Left ventricle myocardium inferior (tissue), 1 donor: ENCODE measurements around the gene FBLN5. TPM values are rescaled to one million over a fixed set of nuclear protein-coding genes. Genes with fewer than 3 reads are reported as not detected.
"Not testable (repeated sequence)": the region's sequence is repeated elsewhere in the genome, so short reads cannot be mapped to it uniquely, and the experiment has no call there.

Source experiments
- DNase-seq: peaks from one replicate; pipeline ENCODE4 v3.0.0-alpha.2; 2020
- H3K27ac ChIP-seq: fragments of 200-600 bp; replicated peaks from 2 replicates; pipeline ENCODE4 v1.8.0; 2021
- H3K27me3 ChIP-seq: fragments of 200-600 bp; 2 replicates; pipeline ENCODE4 v1.8.0; 2021; ENCODE audit warnings: low read depth
- H3K36me3 ChIP-seq: fragments of 200-600 bp; 2 replicates; pipeline ENCODE4 v1.8.0; 2021
- H3K4me1 ChIP-seq: fragments of 200-600 bp; 2 replicates; pipeline ENCODE4 v1.8.0; 2021
- H3K4me3 ChIP-seq: fragments of 200-600 bp; 2 replicates; pipeline ENCODE4 v1.8.0; 2021; ENCODE audit warnings: mild to moderate bottlenecking, moderate library complexity
- H3K9me3 ChIP-seq: fragments of 200-600 bp; replicated peaks from 2 replicates; pipeline ENCODE4 v1.8.0; 2021
- CTCF ChIP-seq: fragments of 200-600 bp; IDR thresholded peaks from 2 replicates; pipeline ENCODE4 v1.8.0; 2021; ENCODE audit warnings: antibody characterized with exemption, mild to moderate bottlenecking, borderline replicate concordance
- intact Hi-C: fragments of 100-400 bp; cut with micrococcal nuclease; formaldehyde crosslinking; loops from one replicate; pipeline ENCODE4 v1.11.0; 2022
- total RNA-seq: library from RNA; stranded (reverse); fragmentation: NEBNext Ultra II Directional; extraction: Animal tissue kit (Norgen Biotek cat#: 25700); gene quantifications from one replicate; pipeline ENCODE4 v1.2.1, GENCODE V29; 2021
- donor health status: DM: no; HTN: yes; CAD: no; lungs with severe emphysema.

The FBLN5 gene
- total RNA-seq, 1 donor from 2014 or later: 62.5 TPM

GRCh38 chr14:91851563-91851962, 95.9 kb downstream of the FBLN5 start:
- DNase-seq: no peak
- H3K36me3 ChIP-seq: no peaks in the 10 kb centered on the region
- peaks cover 12% of the 10 kb centered on the region for H3K4me1 ChIP-seq
- H3K9me3 ChIP-seq: no peaks in the 10 kb centered on the region
- TF ChIP-seq CTCF: no peak
- H3K4me3 ChIP-seq: no peak overlapping the region
- no peak overlapping the region for H3K27ac ChIP-seq
- peaks cover 7% of the 10 kb centered on the region for H3K27me3 ChIP-seq
- intact Hi-C loops: no loop called here

GRCh38 chr14:91848504-91849001, 98.9 kb downstream of the FBLN5 start:
- Histone ChIP-seq H3K36me3 (no peaks in the 10 kb centered on the region), H3K27ac (no peak overlapping the region), H3K9me3 (no peaks in the 10 kb centered on the region), H3K27me3 (peaks cover 12% of the 10 kb centered on the region), H3K4me3 (no peak overlapping the region), H3K4me1 (peaks cover 4% of the 10 kb centered on the region)
- no peak for DNase-seq
- intact Hi-C loops: no loop called here
- TF ChIP-seq CTCF: no peak

GRCh38 chr14:91847693-91848092, 99.8 kb downstream of the FBLN5 start:
- Histone ChIP-seq H3K4me3 (no peak overlapping the region), H3K27ac (no peak overlapping the region), H3K27me3 (peaks cover 19% of the 10 kb centered on the region), H3K9me3 (no peaks in the 10 kb centered on the region), H3K4me1 (no peaks in the 10 kb centered on the region), H3K36me3 (no peaks in the 10 kb centered on the region)
- no peak for DNase-seq
- intact Hi-C loops: no loop called here
- no peak for TF ChIP-seq CTCF

GRCh38 chr14:91845652-91846051, 101.8 kb downstream of the FBLN5 start:
- intact Hi-C loops: no loop called here
- no peak for TF ChIP-seq CTCF
- H3K27me3 ChIP-seq: peaks cover 38% of the 10 kb centered on the region
- no peaks in the 10 kb centered on the region for H3K9me3 ChIP-seq
- no peaks in the 10 kb centered on the region for H3K36me3 ChIP-seq
- no peak for DNase-seq
- no peak overlapping the region for H3K4me3 ChIP-seq
- no peaks in the 10 kb centered on the region for H3K4me1 ChIP-seq
- H3K27ac ChIP-seq: no peak overlapping the region

- H3K4me1 ChIP-seq, H3K4me3 ChIP-seq, H3K27ac ChIP-seq, intact Hi-C loops, H3K36me3 ChIP-seq, H3K9me3 ChIP-seq, DNase-seq: not testable (repeated sequence)
- H3K27me3 ChIP-seq: peaks cover 44% of the 10 kb centered on the region
Measured at GRCh38 chr14:91845056-91845455, 102.4 kb downstream of the FBLN5 start.

GRCh38 chr14:91844029-91844428, 103.5 kb downstream of the FBLN5 start:
- Histone ChIP-seq H3K27ac (no peak overlapping the region), H3K36me3 (no peaks in the 10 kb centered on the region), H3K9me3 (no peaks in the 10 kb centered on the region), H3K27me3 (peaks cover 53% of the 10 kb centered on the region), H3K4me3 (no peak overlapping the region), H3K4me1 (no peaks in the 10 kb centered on the region)
- DNase-seq: no peak
- TF ChIP-seq CTCF: no peak
- intact Hi-C loops: no loop called here
